ENCODE data around the gene VCPKMT.

- TF ChIP-seq CTCF (conservative IDR thresholded peaks at IDR 0.05; ENCODE audit: low read length) = no peak
- no peak for TF ChIP-seq EZH2phosphoT487 (IDR thresholded peaks at IDR 0.05; ENCODE audit: borderline replicate concordance, low read depth, low read length)
Observed at GRCh38 chr14:50070840-50071548, 45.4 kb downstream of the VCPKMT start.

Data from OCI-LY7 (cell line).